ENCODE data around the gene IRGC. TPM values are rescaled to one million over a fixed set of nuclear protein-coding genes. Genes with fewer than 3 reads are reported as not detected.
A peak's percentile ranks its signal among the peaks of the same experiment; 100 is the strongest.
"Not testable (repeated sequence)": the region's sequence is repeated elsewhere in the genome, so short reads cannot be mapped to it uniquely, and the experiment has no call there.

Gene IRGC
- total and polyA plus RNA-seq, 9 of the 15 experiments (the other 6 are each of a cell fraction or from before 2014, with no cell fraction given) = not detected

DNA sequence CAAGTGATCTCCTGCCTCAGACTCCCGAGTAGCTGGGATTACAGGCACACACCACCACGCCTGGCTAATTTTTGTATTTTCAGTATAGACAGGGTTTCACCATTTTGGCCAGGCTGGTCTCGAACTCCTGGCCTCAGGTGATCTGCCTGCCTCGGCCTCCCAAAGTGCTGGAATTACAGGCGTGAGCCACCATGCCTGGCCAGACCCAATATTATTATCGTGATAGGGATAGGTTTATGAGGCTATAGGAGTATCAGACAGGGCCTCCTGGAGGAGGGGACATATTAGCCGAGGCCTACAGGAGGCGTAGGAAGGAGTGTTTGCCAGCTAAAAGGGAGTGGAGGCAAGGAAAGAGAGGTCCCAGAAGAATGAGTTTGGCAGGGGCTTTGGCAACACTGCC, 48.8 kb downstream of the IRGC start:
- H3K4me1 ChIP-seq (replicated peaks in 1 of 2; ENCODE audit: control insufficient read depth in 2 of 2, insufficient read depth in 2 of 2, low read length in 2 of 2) = peaks cover 30 to 37% of the 10 kb centered on the region in 2 experiments
- H3K9me3 ChIP-seq (replicated peaks; ENCODE audit: control insufficient read depth, insufficient read depth, low read depth, low read length); intact Hi-C loops (cut with micrococcal nuclease); BruUV-seq (replicated peaks); DNase-seq (ENCODE audit: extremely low read depth in 1 of 4, low spot score in 3 of 4); H3K79me2 ChIP-seq (ENCODE audit: control insufficient read depth, insufficient read depth, low read length); H3K4me3 ChIP-seq; in situ Hi-C loops (cut with MboI); FAIRE-seq; H3K27me3 ChIP-seq (ENCODE audit: control insufficient read depth in 2 of 2, insufficient read depth in 2 of 2, low read length in 2 of 2); CTCF ChIA-PET (ENCODE audit: low intra/inter-chr PET ratio); H4K20me1 ChIP-seq (replicated peaks; ENCODE audit: control insufficient read depth, insufficient read depth, low read length); H3K9me1 ChIP-seq (ENCODE audit: control insufficient read depth, insufficient read depth, low read length): not testable (repeated sequence)
- WGBS (ENCODE audit: insufficient coverage, low coverage, missing lambda C conversion rate) = 64% methylated on average over 8 of the region's 8 CpGs
- peak overlapping the region; percentile 23; the same call in 1 of the 2 replicates for H3K4me2 ChIP-seq (ENCODE audit: insufficient read depth, low read length)
- peak overlapping the region; percentile 76 for H3K27ac ChIP-seq (ENCODE audit: extremely low read depth, low read depth, low read length)
- peaks cover 40% of the 10 kb centered on the region for H3K36me3 ChIP-seq (ENCODE audit: control insufficient read depth, insufficient read depth, low read length)
- peak overlapping the region; percentile 64; the same call in 1 of the 2 replicates for H2AFZ ChIP-seq (ENCODE audit: low read depth, low read length)
- peak overlapping the region; percentile 53 to 55; a peak in 3 of 4 replicates for H3K9ac ChIP-seq (ENCODE audit: insufficient read depth in 1 of 2, low read depth in 2 of 2, low read length in 2 of 2)
- ATAC-seq = peak; percentile 13
- POLR2A ChIA-PET = interaction anchor here (0.6 to 6.3 kb wide), 8 partner anchors 10 to 188 kb away, joined by 3 to 50 read pairs (median 4); partner anchors contain the start of genes IRGQ, PLAUR and SMG9
- 0 out of 2 replicates have a peak, but pooled peaks have one; percentile 9 for TF ChIP-seq BCOR (IDR thresholded peaks at IDR 0.05)
- TF ChIP-seq ZFX (CRISPR knock-in tag; IDR thresholded peaks at IDR 0.05) = peak; percentile 46; the same call in 1 of the 2 replicates
- TF ChIP-seq MIER1 (IDR thresholded peaks at IDR 0.05; ENCODE audit: low read depth) = 0 out of 2 replicates have a peak, but pooled peaks have one; percentile 17
- TF ChIP-seq POLR2A (conservative IDR thresholded peaks at IDR 0.05) = 0 out of 2 replicates have a peak, but pooled peaks have one; percentile 30
- TF ChIP-seq ADNP (tag; IDR thresholded peaks at IDR 0.05) = peak; percentile 40; the same call in 1 of the 2 replicates

Measured in K562 (cell line).